GM12864 (cell line): ENCODE data around the gene CA7.
A peak's percentile ranks its signal among the peaks of the same experiment; 100 is the strongest.

Source experiments
- DNase-seq: peaks from one replicate; pipeline ENCODE4 v3.0.0-alpha.2; 2011; ENCODE audit warnings: low read depth
- H3K4me3 ChIP-seq: 2 replicates; pipeline ENCODE4 v1.5.1; 2011; ENCODE audit warnings: mild to moderate bottlenecking, low read depth, low read length, control low read depth
- TF ChIP-seq, protein P1 (sequence below): IDR thresholded peaks from 2 replicates; pipeline ENCODE4 v1.5.1; 2011; ENCODE audit warnings: low read depth, mild to moderate bottlenecking, moderate library complexity, low read length, control low read depth, inconsistent platforms; ENCODE audit errors: missing control alignments

CA7 gene

DNA sequence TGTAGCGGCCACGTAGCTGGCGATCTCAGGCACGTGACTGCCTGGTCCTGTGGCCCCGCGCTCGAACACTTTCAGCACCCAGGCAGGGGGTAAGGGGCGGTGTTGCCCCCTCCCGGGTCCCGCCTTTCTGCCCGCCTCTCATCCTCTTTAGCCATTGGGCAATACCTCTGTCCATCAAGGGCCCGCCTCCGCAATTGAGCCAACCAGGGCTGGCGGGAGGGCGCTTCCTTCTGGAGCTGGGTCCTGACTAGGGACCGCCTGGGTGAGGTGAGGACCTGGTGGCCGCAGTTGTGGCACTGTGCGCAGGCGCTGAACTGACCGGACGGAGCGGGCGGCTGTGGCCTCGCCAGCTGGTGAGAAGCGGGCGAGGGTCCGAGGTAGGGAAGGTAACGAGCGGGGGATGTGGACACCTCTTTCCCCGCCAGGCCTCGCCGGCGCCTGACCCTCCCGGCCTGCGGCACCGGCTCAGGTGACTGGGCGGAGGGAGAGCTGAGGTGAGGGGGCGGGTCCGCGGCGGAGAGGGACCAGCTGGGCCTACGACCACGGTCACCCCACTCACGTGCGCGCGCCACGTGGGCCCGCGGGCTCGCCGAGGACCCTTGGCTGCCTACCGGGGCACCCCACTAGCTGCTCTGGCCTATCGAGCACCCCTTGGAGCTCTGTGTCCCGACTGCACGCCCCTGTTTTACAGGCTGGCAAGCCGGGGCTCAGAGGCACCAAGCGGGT lies 36.2 kb downstream of the CA7 start, which contains the start of gene PDP2:
TSS of gene PDP2 (plus strand) at position 228 of the 726 bp plus-strand sequence. CDS start 3,770 bp downstream, outside the sequence.
- peak within 1 kb of the TSS; percentile 94 for H3K4me3 ChIP-seq
- DNase-seq: peak; percentile 81
- TF ChIP-seq, protein P1, sequence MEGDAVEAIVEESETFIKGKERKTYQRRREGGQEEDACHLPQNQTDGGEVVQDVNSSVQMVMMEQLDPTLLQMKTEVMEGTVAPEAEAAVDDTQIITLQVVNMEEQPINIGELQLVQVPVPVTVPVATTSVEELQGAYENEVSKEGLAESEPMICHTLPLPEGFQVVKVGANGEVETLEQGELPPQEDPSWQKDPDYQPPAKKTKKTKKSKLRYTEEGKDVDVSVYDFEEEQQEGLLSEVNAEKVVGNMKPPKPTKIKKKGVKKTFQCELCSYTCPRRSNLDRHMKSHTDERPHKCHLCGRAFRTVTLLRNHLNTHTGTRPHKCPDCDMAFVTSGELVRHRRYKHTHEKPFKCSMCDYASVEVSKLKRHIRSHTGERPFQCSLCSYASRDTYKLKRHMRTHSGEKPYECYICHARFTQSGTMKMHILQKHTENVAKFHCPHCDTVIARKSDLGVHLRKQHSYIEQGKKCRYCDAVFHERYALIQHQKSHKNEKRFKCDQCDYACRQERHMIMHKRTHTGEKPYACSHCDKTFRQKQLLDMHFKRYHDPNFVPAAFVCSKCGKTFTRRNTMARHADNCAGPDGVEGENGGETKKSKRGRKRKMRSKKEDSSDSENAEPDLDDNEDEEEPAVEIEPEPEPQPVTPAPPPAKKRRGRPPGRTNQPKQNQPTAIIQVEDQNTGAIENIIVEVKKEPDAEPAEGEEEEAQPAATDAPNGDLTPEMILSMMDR: no peak

DNA sequence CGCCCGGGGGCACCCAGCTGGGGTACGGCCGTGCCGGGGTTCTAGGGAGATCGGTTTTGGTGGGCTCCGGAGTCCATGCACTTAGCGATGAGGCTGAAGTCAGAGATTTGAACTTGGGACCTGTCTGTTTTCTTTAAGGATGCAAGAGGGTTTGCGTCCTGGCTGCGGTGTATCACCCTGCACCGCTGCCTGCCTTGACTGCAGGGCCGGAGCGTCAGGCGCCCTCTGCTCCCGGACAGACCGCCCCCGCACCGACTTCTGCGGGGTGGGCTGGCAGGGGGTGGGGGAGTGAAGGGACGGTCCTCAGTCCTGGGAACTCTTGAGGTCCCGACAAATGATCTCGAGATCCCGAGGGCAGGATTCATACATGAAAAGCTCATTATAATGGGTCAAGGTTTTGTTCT lies 36.8 kb downstream of the CA7 start:
- no peak for DNase-seq
- TF ChIP-seq, protein P1: no peak
- H3K4me3 ChIP-seq: peak overlapping the region; percentile 94

DNA sequence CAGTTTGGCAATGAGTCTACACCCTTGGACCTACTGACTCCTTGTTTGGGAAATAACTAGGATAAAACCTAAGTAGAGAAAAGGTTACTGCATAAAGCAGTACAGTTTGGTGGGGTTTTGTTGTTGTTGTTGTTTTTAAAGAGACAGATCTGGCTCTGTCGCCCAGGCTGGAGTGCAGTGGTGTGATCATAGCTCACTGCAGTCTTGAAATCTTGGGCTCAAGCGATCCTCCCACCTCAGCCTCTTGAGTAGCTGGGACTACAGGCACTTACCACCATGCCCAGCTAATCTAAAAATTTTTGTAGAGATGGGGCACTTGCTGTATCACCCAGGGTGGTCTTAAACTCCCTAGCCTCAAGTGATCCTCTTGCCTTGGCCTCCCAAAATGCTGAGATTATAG lies 37.3 kb downstream of the CA7 start:
- TF ChIP-seq, protein P1: no peak
- H3K4me3 ChIP-seq: peak overlapping the region; percentile 94; the same call in 1 of the 2 replicates
- DNase-seq: no peak

DNA sequence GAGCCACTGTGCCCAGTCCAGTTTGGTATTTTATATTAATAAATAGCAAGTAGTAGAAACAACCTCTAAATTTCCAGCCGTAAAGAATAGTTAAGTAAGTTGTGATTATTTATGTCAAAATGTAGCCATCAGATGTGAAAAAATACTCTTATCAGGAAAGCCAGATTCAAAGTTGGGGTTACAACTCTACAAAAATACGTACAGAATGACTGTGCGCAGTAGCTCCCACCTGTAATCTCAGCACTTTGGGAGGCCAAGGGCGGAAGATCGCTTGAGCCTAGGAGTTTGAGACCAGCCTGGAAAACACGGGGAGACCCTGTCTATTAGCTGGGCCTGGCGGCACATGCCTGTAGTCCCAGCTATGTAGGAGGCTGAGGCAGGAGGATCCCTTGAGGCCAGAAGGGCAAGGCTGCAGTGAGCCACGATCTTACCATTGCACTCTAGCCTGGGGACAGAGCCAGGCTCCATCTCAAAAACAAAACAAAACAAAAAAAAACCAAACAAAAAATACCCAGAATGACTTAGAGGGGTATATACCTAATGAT lies 37.8 kb downstream of the CA7 start:
- TF ChIP-seq, protein P1: no peak
- no peak for DNase-seq
- H3K4me3 ChIP-seq: no peak overlapping the region

DNA sequence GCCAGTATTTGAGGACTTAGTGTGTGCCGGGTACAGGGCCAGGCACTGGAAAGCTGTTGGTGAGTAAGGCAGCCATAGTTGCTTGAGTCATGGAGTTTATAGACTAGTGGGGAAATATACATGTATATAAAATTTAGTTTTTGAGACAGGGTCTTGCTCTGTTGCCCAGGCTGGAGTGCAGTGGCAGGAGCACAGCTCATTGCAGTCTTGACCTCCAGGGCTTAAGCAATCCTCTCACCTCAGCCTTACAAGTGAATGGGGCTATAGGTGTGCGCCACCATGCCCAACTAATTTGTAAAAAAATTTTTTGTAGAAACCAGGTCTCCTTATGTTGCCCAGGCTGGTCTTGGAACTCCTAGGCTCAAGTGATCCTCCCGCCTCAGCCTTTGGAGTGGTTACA lies 38.5 kb downstream of the CA7 start:
- no peak for DNase-seq
- TF ChIP-seq, protein P1: no peak
- no peak overlapping the region for H3K4me3 ChIP-seq

DNA sequence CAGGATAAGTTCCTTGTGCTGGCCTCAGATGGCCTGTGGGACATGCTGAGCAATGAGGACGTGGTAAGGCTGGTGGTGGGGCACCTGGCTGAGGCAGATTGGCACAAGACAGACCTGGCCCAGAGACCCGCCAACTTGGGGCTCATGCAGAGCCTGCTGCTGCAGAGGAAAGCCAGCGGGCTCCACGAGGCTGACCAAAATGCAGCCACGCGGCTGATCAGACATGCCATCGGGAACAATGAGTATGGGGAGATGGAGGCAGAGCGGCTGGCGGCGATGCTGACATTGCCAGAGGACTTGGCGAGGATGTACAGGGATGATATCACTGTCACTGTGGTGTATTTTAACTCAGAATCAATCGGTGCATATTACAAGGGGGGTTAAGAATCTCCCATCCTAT lies 41.3 kb downstream of the CA7 start:
- TF ChIP-seq, protein P1: no peak
- no peak for DNase-seq

More for the DNA sequence above, 41.3 kb downstream of the CA7 start:
- H3K4me3 ChIP-seq: no peak overlapping the region
